HG02610 (cell line): ENCODE results near the gene DPYSL5.

Source experiments
- ATAC-seq: cut with Tn5 transposase; IDR thresholded peaks from one replicate; pipeline ENCODE4 v1.9.1; 2021; ENCODE audit warnings: mild to moderate bottlenecking, moderate library complexity; ENCODE audit not compliant: unreplicated experiment

Gene DPYSL5

GRCh38 chr2:26898480-26899078 lies 50.6 kb downstream of the DPYSL5 start:
- ATAC-seq, result no peak

- no peak for ATAC-seq
Observed at GRCh38 chr2:26899500-26900164, 51.7 kb downstream of the DPYSL5 start.

GRCh38 chr2:26900831-26901321 lies 52.9 kb downstream of the DPYSL5 start:
- ATAC-seq, result no peak

- ATAC-seq, result no peak
Observed at GRCh38 chr2:26901326-26902183, 53.6 kb downstream of the DPYSL5 start.

GRCh38 chr2:26903676-26904075 lies 55.7 kb downstream of the DPYSL5 start:
- no peak for ATAC-seq

GRCh38 chr2:26904839-26905238 lies 56.9 kb downstream of the DPYSL5 start:
- ATAC-seq, result peak; percentile 64

GRCh38 chr2:26905341-26906198 lies 57.6 kb downstream of the DPYSL5 start:
- no peak for ATAC-seq

- no peak for ATAC-seq
Observed at GRCh38 chr2:26907416-26907815, 59.5 kb downstream of the DPYSL5 start.

GRCh38 chr2:26910176-26910575 lies 62.2 kb downstream of the DPYSL5 start:
- ATAC-seq, result no peak

- ATAC-seq, result no peak
Observed at GRCh38 chr2:26911911-26912861, 64.3 kb downstream of the DPYSL5 start.

- ATAC-seq, result no peak
Observed at GRCh38 chr2:26913606-26913998, 65.7 kb downstream of the DPYSL5 start.

GRCh38 chr2:26913999-26914658 lies 66.2 kb downstream of the DPYSL5 start:
- ATAC-seq, result no peak

GRCh38 chr2:26914659-26915310 lies 66.9 kb downstream of the DPYSL5 start:
- no peak for ATAC-seq

- ATAC-seq, result no peak
Observed at GRCh38 chr2:26915316-26915715, 67.4 kb downstream of the DPYSL5 start.

GRCh38 chr2:26916128-26916692 lies 68.3 kb downstream of the DPYSL5 start:
- no peak for ATAC-seq

- ATAC-seq, result no peak
Observed at GRCh38 chr2:26917135-26917836, 69.4 kb downstream of the DPYSL5 start.

GRCh38 chr2:26921323-26921722 lies 73.4 kb downstream of the DPYSL5 start:
- no peak for ATAC-seq
